HK-2 (cell line): Measurements from ENCODE around the gene NMS.
"Not testable (repeated sequence)": the region's sequence is repeated elsewhere in the genome, so short reads cannot be mapped to it uniquely, and the experiment has no call there.

Experiments used
- DNase-seq: peaks from one replicate; pipeline ENCODE4 v3.0.0-alpha.2; 2018; ENCODE audit not compliant: unreplicated experiment

NMS gene, protein sequence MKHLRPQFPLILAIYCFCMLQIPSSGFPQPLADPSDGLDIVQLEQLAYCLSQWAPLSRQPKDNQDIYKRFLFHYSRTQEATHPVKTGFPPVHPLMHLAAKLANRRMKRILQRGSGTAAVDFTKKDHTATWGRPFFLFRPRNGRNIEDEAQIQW

DNA sequence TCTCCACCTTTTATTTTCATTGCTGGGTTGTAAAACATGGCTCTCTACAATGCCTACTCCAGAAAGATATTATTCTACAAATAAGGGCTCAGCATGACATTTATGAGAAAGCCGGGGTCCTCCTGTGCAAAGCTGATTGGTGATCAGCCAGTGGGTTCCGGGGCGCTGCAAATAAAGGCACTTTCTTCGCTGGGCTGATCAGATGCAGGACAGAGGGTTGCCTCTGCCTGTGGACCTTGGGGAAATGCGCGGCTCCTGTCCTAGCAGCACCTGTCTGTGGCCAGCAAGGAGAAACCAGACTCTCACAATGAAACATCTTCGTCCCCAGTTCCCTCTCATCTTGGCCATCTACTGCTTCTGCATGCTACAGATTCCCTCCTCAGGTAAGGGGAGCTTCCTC is at the start of gene NMS:
Gene NMS, plus strand, starts transcription at position 301 of the 400 bp plus-strand sequence. Its CDS starts 7 bp downstream, at position 308.
- DNase-seq, result no peak

DNA sequence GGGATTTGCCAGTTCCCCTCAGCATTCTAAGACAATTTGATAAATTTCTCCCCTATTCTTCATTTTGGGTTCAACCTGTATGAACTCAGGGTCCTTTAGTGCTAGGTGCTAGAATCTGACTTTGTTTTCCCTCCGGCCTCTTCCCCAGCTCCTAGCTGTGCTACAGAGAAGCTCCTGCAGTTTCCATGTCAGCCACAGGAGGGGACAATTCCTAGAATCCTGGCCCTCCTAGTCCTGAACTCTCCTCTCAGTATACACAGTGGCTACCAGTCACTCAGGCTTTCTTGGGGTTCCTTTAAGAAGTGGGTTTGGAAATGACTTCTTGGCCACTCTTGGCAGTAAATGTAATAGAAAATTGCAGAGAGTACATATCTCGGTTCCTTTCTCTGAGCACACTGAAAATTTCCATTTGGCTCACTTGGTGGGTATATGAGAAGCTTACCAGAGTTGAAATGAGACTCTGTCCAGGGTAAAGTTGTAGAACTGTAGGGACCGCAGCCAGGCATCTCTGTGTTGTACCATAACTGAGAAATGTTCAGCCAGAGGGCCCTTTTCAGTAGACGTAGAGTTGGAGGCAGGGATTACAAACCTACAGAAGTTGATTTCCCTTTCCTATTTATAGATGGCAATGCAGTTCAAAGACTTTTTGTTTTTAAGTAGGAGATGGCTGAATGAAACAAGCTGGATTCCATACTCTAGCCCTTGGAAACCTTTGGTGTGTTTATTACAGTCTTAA is 47.8 kb upstream of the NMS start:
- peak; percentile 25 for DNase-seq

DNA sequence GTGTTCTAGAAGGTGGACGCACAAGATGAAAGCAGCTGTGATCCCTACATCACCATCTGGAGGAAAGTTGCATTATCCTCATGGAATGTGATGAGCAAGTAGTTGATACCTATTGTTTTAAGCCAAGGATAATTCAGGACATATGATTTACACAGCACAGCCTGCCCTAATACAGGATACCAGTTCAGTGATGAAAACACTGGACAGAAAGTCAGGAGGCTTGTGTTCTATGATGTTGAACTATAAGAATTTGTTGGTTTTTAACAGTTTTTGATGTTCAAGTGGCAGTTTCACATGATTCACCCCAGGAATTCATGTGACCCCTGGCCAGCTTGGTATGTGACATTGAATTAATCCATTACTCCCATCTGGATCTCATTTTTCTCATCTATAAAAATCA is 46.7 kb upstream of the NMS start:
- no peak for DNase-seq

DNA sequence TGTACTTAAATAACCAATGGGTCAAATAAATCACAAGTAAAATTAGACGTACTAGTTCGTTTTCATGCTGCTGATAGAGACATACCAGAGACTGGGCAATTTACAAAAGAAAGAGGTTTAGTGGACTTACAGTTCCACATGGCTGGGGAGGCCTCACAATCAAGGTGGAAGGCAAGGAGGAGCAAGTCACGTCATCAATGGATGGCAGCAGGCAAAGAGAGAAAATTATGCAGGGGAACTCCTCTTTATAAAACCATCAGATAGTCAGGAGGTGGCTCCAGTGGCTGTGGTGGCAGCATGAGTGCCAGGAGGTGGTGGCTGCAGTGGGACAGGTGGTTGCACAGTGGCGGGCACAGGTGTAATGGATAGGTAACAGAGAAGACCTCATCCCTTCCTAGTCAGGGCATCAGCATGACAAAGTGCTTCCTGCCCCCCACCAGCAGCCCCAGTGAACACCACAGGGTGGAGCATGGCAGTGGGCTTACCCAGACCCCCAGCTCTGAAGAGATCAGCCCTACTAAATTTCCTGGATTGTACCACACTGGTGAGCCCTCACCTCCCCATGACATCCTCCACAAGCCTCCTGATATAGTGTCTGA is 45.9 kb upstream of the NMS start:
- DNase-seq, result no peak

DNA sequence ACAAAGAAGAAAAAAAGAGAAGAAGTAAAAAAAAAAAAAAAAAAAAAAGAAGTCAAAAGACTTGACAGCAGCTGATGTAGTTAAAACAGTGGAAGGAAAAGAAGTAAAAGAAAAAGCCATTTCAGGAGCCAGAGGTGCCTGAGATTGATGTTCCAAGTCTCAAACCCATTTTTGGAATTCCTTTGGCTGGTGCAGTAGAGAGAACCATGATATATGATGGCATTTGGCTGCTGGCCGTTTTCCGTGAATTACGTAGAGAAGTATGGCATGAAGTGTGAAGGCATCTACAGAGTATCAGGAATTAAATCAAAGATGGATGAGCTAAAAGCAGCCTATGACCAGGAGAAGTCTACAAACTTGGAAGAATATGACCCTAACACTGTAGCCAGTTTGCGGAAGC is 45.2 kb upstream of the NMS start:
- DNase-seq, result no peak

DNA sequence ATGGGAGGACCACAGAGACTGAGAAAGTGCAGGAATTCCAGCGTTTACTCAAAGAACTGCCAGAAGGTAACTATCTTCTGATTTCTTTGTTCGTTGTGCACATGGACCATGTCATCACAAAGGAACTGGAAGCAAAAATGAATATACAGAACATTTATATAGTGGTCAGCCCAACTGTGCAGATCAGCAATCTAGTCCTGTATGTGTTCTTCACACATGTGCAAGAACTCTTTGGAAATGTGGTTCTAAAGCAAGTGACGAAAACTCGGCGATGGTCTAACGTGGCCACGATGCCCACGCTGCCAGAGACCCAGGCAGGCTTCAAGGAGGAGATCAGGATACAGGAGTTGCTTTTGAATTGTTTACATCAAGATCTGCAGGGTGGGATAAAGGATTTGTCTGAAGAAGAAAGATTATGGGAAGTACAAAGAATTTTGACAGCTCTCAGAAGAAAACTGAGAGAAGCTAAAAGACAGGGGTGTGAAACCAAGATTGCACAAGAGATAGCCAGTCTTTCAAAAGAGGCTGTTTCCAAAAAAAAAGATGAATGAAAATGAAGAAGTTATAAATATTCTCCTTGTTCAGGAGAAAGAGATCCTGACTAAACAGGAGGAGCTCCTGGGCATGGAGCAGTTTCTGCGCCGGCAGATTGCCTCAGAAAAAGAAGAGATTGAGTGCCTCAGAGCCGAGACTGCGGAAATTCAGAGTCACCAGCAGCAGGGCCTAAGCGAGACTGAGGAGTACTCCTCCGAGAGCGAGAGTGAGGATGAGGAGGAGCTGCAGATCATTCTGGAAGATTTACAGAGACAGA is 44.5 kb upstream of the NMS start:
- no peak for DNase-seq

DNA sequence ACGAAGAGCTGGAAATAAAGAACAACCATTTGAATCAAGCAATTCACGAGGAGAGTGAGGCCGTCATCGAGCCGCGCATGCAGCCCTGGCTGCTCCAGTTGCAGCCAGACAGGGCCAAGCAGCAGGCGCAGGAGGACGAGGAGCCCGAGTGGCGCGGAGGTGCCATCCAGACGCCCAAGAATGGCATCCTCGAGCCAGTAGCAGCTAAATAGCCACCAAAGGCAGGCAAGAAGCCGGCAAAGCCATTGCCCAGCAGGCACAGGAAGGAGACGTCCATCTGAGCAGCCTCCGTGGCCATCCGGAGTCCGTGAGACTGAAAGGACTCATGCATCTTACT is 43.9 kb upstream of the NMS start:
- DNase-seq, result no peak

DNA sequence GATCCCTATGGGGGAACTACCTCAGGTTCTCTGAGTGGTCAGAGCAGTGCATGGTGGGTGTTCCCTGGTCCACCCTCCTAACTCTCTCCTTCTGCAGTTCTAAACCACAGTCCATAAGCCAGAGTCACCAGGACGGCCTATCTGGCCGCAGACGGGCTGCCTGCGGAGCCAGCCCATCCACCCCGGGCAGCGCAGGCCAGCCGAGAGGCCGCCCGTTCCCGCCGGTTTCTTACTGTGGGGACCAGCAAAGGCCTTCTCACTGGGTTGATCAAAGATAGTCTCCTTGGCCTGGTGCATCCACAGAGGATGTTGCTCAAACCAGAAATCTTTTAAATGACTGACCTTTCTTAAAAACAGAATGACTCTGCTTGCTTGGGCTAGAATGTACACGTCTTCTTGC is 43.2 kb upstream of the NMS start:
- no peak for DNase-seq

DNA sequence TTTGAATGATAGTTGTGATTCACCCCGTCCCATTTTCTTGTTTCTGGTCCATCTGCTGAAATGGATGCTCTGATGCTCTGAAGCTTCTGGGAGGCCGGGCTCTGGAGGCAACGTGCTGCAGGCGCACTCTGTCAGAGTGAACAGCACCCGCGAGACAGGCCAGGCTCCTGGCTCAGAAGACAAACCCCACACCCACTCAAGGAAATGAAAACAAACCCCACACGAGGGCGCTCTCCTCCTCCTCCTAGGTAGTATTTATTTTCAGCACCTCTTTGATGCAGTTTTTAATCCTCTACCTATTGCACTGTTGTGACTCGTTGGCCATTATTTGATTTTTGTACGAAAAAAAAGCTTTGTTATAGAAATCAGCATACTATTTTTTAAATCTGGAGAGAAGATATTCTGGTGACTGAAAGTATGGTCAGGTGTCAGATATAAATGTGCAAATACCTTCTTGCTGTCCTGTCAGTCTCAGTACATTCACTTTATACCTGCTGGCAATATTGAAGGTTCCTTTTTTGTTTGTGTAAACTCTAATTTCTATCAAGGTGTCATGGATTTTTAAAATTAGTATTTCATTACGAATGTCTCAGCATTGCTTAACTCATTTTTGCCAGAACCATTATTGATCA is 42.5 kb upstream of the NMS start:
- peak; percentile 52 for DNase-seq

DNA sequence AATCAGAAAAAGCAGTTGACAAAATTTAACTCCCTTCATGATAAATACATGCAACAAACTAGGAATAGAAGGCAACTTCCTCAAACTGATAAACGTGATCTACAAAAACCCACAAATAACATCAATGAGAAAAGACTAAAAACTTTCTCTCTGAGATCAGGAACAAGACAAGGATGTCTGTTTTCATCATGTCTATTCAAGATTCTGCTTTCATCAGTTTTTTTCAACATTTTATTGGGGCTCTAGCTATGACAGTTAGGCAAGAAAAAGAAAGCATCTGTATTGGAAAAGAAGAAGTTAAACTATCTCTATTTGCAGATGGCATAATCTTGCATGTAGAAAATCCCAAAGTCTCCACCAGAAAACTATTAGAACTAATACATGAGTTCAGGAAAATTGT is 40.6 kb upstream of the NMS start:
- DNase-seq, result no peak

DNA sequence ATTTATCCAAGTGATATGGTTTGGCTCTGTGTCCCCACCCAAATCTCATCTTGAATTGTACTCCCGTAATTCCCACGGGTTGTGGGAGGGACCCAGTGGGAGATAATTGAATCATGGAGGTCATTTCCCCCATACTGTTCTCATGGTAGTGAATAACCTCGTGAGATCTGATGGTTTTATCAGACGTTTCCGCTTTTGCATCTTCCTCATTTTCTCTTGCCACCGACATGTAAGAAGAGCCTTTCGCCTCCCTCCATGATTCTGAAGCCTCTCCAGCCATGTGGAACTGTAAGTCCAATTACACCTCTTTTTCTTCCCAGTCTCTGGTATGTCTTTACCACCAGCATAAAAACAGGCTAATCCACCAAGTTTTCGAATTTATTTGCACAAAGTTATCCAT is 32.5 kb upstream of the NMS start:
- no peak for DNase-seq

DNA sequence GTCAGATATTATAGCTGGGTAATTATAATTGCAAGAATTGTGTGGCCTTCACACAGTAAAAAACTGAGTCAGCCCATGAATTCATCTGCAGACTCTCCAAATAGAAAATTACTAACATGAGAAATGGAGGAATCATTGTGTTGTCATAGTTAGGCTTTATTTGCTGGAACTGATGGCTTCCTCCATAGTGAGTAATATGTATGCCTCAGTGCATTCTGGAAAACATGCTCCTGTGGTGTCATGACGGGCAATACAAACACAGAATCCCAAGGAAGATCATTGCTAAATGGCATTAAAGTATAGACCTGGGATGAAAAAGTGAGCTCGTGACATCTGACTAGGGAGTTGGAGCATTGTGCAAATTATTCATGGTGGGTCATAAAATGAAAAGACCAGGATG is 23.6 kb upstream of the NMS start:
- no peak for DNase-seq

DNA sequence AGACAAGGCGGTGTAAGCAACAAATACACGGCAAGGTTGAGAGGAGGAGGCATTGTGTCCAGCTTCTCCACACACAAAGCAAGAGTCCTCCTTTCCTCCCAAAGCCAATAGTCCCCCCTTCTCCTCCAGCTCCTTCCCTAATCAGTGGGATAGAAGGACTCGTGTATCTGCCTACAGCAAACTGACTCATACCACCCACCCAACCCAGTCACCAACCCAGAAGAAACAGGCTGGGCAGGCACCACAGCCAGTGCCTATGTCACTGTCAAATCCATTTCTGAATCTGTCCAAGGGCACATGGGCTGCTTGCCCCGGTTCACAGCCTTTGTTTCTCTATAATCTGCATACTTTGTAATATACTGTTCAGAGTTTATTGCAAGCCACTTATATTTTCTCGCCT is 19.2 kb upstream of the NMS start:
- no peak for DNase-seq

DNA sequence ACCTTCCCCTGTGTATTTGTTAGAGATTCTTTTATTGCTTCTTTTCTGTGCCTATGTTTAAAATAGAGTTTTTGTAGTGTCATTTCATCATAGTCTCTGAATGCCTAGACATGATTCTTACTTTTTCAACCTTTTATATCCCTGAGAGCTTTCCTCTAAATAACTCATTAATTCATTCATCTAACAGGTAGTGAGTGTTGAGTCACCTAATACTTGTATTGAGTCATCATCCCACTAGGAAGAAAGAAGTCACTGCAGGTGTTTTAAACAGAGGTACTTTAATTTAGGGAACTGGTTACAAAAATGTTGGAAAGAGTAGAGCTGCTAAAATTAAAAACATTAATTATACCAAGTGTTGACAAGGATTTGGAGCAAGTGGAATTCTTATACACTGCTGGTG is 18.5 kb upstream of the NMS start:
- DNase-seq, result no peak

DNA sequence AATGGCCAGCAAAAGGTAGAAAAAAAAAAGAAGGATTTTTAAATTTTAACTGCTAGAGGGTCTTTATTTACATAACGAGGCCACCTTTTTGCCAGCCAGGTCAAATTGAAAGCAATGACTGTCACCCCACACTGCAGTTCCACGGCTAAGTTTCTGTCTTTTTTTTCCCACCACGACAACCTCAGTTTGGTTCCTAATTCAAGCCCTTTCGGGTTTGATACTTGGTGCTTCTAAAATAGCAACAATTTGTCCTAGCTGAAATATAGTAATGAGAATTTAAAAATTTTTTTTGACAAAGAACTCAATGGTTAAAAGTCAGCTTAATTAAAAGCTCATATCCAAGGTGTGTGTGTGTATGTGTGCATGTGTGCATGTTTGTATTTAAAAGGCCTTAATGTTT is 16.4 kb upstream of the NMS start:
- no peak for DNase-seq

DNA sequence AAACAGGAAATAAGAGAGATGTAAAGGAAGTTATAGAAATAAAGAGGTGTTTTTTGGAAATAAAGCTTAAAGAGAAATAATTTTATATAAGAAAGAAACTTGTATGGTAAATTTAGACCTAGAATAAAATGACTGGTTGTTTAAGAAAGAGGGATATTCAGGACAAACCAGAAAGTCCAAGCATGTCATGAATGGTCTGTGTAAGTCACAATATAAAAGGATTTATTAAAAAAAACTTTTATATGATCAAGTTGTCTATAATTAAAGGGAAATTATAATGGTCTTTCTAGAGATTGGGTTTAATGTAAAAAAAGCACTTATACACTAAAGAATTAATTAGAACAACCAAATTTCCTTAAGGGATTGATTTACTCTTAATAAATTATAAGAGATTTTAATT is 13.9 kb upstream of the NMS start:
- not testable (repeated sequence) for DNase-seq

DNA sequence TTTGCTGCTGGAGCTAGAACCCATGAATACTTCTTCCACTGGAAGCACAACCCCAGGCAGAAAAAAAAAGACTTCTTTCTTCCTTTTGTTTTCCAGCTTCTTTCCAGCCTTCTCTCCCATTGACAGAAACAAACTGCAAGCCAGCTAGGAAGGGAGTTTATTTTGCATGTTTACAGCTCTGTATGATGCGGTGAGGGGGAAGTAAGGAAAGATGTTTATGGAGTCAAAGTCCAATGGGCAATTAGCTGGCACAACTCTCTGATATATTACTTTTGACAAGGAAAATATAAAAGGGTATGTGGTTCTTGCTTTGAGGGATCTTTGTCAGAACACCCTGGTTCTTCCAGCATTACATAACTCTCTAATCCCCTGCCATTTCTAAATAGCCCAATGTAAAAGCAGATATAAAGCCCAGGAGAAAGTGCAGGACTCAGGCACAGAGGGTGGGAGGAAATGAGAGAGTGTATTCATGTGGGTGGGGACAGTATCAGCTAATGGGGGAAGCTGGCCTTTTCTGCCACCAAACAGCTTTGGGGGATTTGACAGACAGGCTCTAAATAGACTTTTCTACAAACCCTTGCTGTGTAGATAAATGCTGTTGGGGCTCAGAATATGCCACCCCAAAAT is 9.3 kb upstream of the NMS start:
- DNase-seq, result no peak

DNA sequence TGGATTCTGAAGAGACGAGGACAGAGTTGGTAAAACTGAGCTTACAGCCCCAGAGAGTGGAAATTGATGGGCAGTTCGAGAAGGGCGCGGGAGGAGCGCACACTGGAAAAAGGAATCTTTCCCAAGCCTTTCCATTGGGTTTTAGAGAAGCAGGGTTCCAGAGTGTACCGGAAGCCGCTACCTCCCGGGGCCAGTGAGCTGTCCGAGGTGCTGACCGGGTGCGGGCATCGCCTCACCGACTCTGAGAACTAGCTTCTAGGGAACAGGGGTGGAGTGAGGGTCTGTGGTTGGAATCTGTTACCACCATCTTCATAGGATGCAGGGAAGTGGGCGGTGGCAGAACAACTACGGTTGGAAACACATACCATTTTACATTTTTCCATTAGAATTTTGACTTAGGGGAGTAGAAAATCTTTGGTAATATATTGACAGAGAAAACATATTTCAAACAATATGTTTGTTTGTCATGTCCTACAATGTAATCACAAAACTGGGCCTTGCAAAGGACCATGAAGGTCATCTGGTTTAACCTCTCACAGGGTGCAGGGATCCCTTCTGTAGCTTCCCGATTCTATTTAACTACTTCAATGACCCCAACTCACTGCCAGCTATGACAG is 724 bp downstream of the NMS start:
- DNase-seq, result peak; percentile 7

DNA sequence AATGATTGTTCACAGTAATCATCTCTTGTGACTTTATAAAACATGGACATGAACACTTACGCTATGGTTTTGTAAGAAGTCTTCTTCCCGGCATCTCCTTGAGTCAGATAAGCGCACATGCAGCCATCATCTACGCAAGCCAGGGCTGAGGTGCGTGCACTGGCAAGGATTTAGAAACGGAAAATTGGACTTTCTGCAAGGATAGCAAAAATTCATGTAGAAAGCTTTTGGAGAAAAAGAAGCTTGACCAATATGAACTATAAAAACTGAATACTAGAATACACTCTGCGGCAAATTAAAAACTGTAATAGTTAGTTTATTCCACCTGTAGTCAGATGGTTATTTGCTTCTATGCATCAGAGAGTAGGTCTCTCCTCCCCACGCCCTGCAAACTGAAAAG is 6.3 kb downstream of the NMS start:
- no peak for DNase-seq

DNA sequence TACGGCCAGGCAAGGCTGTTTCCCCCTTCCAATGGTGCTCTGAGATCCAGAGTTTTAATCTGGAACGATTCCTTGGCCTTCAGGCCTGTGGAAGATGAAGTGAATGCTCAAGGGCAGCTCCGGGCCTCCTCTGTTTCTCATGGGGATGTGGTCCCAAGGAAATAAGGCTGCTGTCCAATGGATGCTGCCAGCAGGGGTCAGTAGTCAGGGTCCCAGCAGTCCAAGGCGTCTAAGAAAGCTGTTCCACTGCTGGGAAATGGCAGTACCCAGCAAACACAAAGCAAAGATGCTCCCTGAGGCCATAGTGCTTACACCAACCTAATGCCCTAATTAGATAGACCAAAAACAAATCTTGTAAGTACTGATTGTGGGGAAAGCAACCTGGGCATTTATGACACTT is 12.5 kb downstream of the NMS start:
- DNase-seq, result no peak

DNA sequence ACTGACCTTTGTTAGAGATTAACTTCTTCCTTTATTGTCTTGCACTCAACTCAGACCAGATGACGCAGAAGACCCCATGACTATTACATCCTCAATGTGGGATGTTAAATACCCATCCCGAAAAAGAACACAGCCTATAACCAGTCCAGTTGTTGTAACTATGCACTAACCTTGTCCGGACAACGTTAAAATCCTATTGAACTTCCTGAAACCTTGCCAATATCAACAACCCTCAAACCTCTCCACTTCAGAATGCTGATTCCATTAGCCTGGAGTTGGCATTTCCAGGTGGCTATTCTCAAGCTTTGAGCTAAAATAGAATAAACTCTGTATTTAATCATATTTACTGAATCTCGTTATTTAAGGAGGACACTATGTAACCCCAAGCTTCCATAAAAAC is 13.6 kb downstream of the NMS start:
- DNase-seq, result no peak
